ENCODE data around the gene HINT2. TPM values are rescaled to one million over a fixed set of nuclear protein-coding genes. Genes with fewer than 3 reads are reported as not detected.

Gene HINT2
- total RNA-seq, 1 donor from 2014 or later: 12.3 TPM

GRCh38 chr9:35840881-35841644 lies 26.2 kb upstream of the HINT2 start:
- DNase-seq: no peak

- no peak for DNase-seq
Measured at GRCh38 chr9:35839926-35840325, 25.1 kb upstream of the HINT2 start.

GRCh38 chr9:35836595-35836994 lies 21.8 kb upstream of the HINT2 start:
- DNase-seq: no peak

- no peak for DNase-seq
Measured at GRCh38 chr9:35835766-35836165, 20.9 kb upstream of the HINT2 start.

- DNase-seq: no peak
Measured at GRCh38 chr9:35835216-35835632, 20.4 kb upstream of the HINT2 start.

GRCh38 chr9:35834260-35835215 lies 19.7 kb upstream of the HINT2 start:
- DNase-seq: no peak

- no peak for DNase-seq
Measured at GRCh38 chr9:35832814-35833213, 18.0 kb upstream of the HINT2 start.

GRCh38 chr9:35831040-35831439 lies 16.2 kb upstream of the HINT2 start:
- DNase-seq: no peak

- DNase-seq: peak; percentile 42
Measured at GRCh38 chr9:35829764-35830096, 14.9 kb upstream of the HINT2 start.

- peak; percentile 92 for DNase-seq
Measured at GRCh38 chr9:35829084-35829763, 14.4 kb upstream of the HINT2 start, which contains the start of gene TMEM8B. TMEM8B (plus strand) TSS chr9:35829228; CDS start chr9:35829448, 220 bp downstream.

GRCh38 chr9:35828716-35829083 lies 13.9 kb upstream of the HINT2 start, which contains the start of gene FAM221B:
FAM221B (minus strand) TSS chr9:35828732; CDS start chr9:35826161, 2,571 bp downstream.
- DNase-seq: no peak

GRCh38 chr9:35827486-35827885 lies 12.6 kb upstream of the HINT2 start:
- no peak for DNase-seq

- DNase-seq: peak; percentile 26
Measured at GRCh38 chr9:35826071-35826701, 11.3 kb upstream of the HINT2 start.

- DNase-seq: no peak
Measured at GRCh38 chr9:35822926-35823325, 8.1 kb upstream of the HINT2 start.

GRCh38 chr9:35820076-35820475 lies 5.2 kb upstream of the HINT2 start:
- DNase-seq: no peak

GRCh38 chr9:35818341-35818740 lies 3.5 kb upstream of the HINT2 start:
- DNase-seq: no peak

GRCh38 chr9:35816708-35817107 lies 1.9 kb upstream of the HINT2 start:
- DNase-seq: no peak

- no peak for DNase-seq
Measured at GRCh38 chr9:35814106-35814840, 569 bp downstream of the HINT2 start.

GRCh38 chr9:35813434-35814105 lies 1.3 kb downstream of the HINT2 start:
- no peak for DNase-seq

GRCh38 chr9:35812025-35812602 lies 2.7 kb downstream of the HINT2 start, which contains the start of gene SPAG8:
SPAG8 (minus strand) TSS chr9:35812262; CDS start chr9:35812147, 115 bp downstream.
- peak; percentile 91 for DNase-seq

Measured in skin of body (tissue), 2 donors.